Forelimb muscle (tissue), 1 donor: ENCODE measurements around the gene C5orf63. TPM values are rescaled to one million over a fixed set of nuclear protein-coding genes. Genes with fewer than 3 reads are reported as not detected.
"Not testable (repeated sequence)": the region's sequence is repeated elsewhere in the genome, so short reads cannot be mapped to it uniquely, and the experiment has no call there.

Experiments
- DNase-seq: peaks from one replicate; pipeline ENCODE4 v3.0.0-alpha.2; 2013; ENCODE audit warnings: low read depth
- polyA plus RNA-seq: library from polyadenylated mRNA; unstranded; fragments of 120-200 nt; gene quantifications from one replicate; pipeline ENCODE4 v1.2.1, GENCODE V29; 2013; ENCODE audit not compliant: insufficient read length

C5orf63 gene
- polyA plus RNA-seq, 1 donor: 6.4 TPM

- no peak for DNase-seq
Measured at GRCh38 chr5:127008300-127008975, 64.9 kb downstream of the C5orf63 start.

GRCh38 chr5:127007522-127007921, 65.8 kb downstream of the C5orf63 start:
- DNase-seq: no peak

GRCh38 chr5:127006744-127007143, 66.6 kb downstream of the C5orf63 start:
- DNase-seq: no peak

- DNase-seq: not testable (repeated sequence)
Measured at GRCh38 chr5:127005282-127005681, 68.0 kb downstream of the C5orf63 start.

GRCh38 chr5:127004721-127005120, 68.6 kb downstream of the C5orf63 start:
- DNase-seq: no peak

GRCh38 chr5:127003798-127004495, 69.4 kb downstream of the C5orf63 start:
- no peak for DNase-seq

- no peak for DNase-seq
Measured at GRCh38 chr5:127002390-127002789, 70.9 kb downstream of the C5orf63 start.

- no peak for DNase-seq
Measured at GRCh38 chr5:127001621-127002296, 71.5 kb downstream of the C5orf63 start.

Other genes starting within 250 kb of the C5orf63 start
- gene MARCHF3, start 42.9 kb downstream of the C5orf63 start, polyA plus RNA-seq: 7.8 TPM
- gene MEGF10, start 217.3 kb upstream of the C5orf63 start, polyA plus RNA-seq: 43.0 TPM